ENCODE results near the gene B3GLCT. TPM values are rescaled to one million over a fixed set of nuclear protein-coding genes. Genes with fewer than 3 reads are reported as not detected.

Gene B3GLCT
- polyA plus RNA-seq, 1 donor from 2014 or later, result 8.2 TPM

- no peaks in the 10 kb centered on the region for H3K27me3 ChIP-seq (ENCODE audit: insufficient read depth, low read depth, low read length)
- H4K20me1 ChIP-seq (ENCODE audit: insufficient read depth), result no peaks in the 10 kb centered on the region
- H3F3A ChIP-seq (ENCODE audit: insufficient read depth, low read length, poor library complexity, severe bottlenecking), result no peaks in the 10 kb centered on the region
- H3K79me2 ChIP-seq (replicated peaks; ENCODE audit: insufficient read depth, low read length), result no peaks in the 10 kb centered on the region
- H3K27ac ChIP-seq (ENCODE audit: low read length), result no peak overlapping the region
- H3K9me2 ChIP-seq (ENCODE audit: insufficient read depth, low read length), result no peaks in the 10 kb centered on the region
- no peaks in the 10 kb centered on the region for H3K9me3 ChIP-seq (ENCODE audit: low read length)
- no peak overlapping the region for H3K4me3 ChIP-seq (ENCODE audit: low read length)
- no peak overlapping the region for H3K9ac ChIP-seq (ENCODE audit: low read length)
- no peak for TF ChIP-seq TAF1 (IDR thresholded peaks at IDR 0.05; ENCODE audit: low read depth)
- no peak overlapping the region for H3K4me2 ChIP-seq (ENCODE audit: low read length)
- no peak overlapping the region for H2AFZ ChIP-seq (ENCODE audit: low read depth, low read length)
- H3K36me3 ChIP-seq (ENCODE audit: insufficient read depth, low read length), result no peaks in the 10 kb centered on the region
Observed at GRCh38 chr13:31282741-31283455, 83.1 kb downstream of the B3GLCT start.

GRCh38 chr13:31286930-31287329 is 87.2 kb downstream of the B3GLCT start:
- Histone ChIP-seq H3K4me3 (ENCODE audit: low read length) (no peak overlapping the region), H3K9ac (ENCODE audit: low read length) (no peak overlapping the region), H2AFZ (ENCODE audit: low read depth, low read length) (no peak overlapping the region), H3K9me3 (ENCODE audit: low read length) (no peaks in the 10 kb centered on the region), H3K79me2 (replicated peaks; ENCODE audit: insufficient read depth, low read length) (no peaks in the 10 kb centered on the region), H3K4me2 (ENCODE audit: low read length) (no peak overlapping the region), H4K20me1 (ENCODE audit: insufficient read depth) (no peaks in the 10 kb centered on the region), H3K27me3 (ENCODE audit: insufficient read depth, low read depth, low read length) (no peaks in the 10 kb centered on the region), H3F3A (ENCODE audit: insufficient read depth, low read length, poor library complexity, severe bottlenecking) (no peaks in the 10 kb centered on the region), H3K36me3 (ENCODE audit: insufficient read depth, low read length) (no peaks in the 10 kb centered on the region), H3K9me2 (ENCODE audit: insufficient read depth, low read length) (no peaks in the 10 kb centered on the region), H3K27ac (ENCODE audit: low read length) (no peak overlapping the region)
- TF ChIP-seq EP300 (conservative IDR thresholded peaks at IDR 0.05; ENCODE audit: poor library complexity, severe bottlenecking) (no peak), EZH2 (IDR thresholded peaks at IDR 0.05; ENCODE audit: borderline replicate concordance, insufficient read depth, low read length, poor library complexity, severe bottlenecking) (no peak), RAD21 (conservative IDR thresholded peaks at IDR 0.05) (no peak), MXI1 (conservative IDR thresholded peaks at IDR 0.05; ENCODE audit: poor library complexity, severe bottlenecking) (no peak), POLR2AphosphoS5 (IDR thresholded peaks at IDR 0.05) (no peak), TAF1 (IDR thresholded peaks at IDR 0.05; ENCODE audit: low read depth) (no peak), REST (IDR thresholded peaks at IDR 0.05; ENCODE audit: borderline replicate concordance) (no peak), CTCF (IDR thresholded peaks at IDR 0.05; ENCODE audit: poor library complexity, severe bottlenecking) (no peak), SMC3 (conservative IDR thresholded peaks at IDR 0.05; ENCODE audit: poor library complexity) (no peak)
